H1 (cell line): ENCODE data around the gene ATP6V0A1. TPM values are rescaled to one million over a fixed set of nuclear protein-coding genes. Genes with fewer than 3 reads are reported as not detected.

Source experiments
- CTCF ChIA-PET: fragments of 300-600 bp; sonication (Branson Sonifier 250); formaldehyde crosslinking; loops from one replicate; lab custom pipeline; 2021; ENCODE audit not compliant: partially characterized antibody; lab: Charles Lee
- POLR2A ChIA-PET: fragments of 300-600 bp; sonication (Branson Sonifier 250); formaldehyde crosslinking; loops from one replicate; lab custom pipeline; 2021; ENCODE audit warnings: inconsistent platforms; ENCODE audit not compliant: partially characterized antibody; lab: Charles Lee
- DNase-seq, 2 experiments: peaks; one replicate each; pipeline versions ENCODE4 v3.0.0 to v3.0.0-alpha.2; 2010 to 2022; ENCODE audit warnings: low spot score in 2 of 2, low read depth in 1 of 2, mixed read lengths in 1 of 2
- FAIRE-seq: peaks from 2 replicates; lab custom pipeline; 2011; peaks lifted over from hg19 to GRCh38; lab: Jason Lieb, UNC
- H2AFZ ChIP-seq: 2 replicates; pipeline ENCODE4 v1.8.1; 2012; ENCODE audit warnings: low read length, inconsistent platforms
- H2AK5ac ChIP-seq: 2 replicates; pipeline ENCODE4 v1.6.1; 2013; ENCODE audit warnings: low read depth, low read length
- H2BK120ac ChIP-seq: replicated peaks from 2 replicates; pipeline ENCODE3; 2013; ENCODE audit warnings: low read depth, low read length, inconsistent platforms
- H2BK12ac ChIP-seq: 2 replicates; pipeline ENCODE4 v1.6.1; 2013; ENCODE audit warnings: low read depth, low read length
- H2BK15ac ChIP-seq: 2 replicates; pipeline ENCODE4 v1.6.1; 2013; ENCODE audit warnings: low read length
- H2BK20ac ChIP-seq: 2 replicates; pipeline ENCODE4 v1.6.1; 2013; ENCODE audit warnings: low read length
- H2BK5ac ChIP-seq: 2 replicates; pipeline ENCODE4 v1.6.1; 2013; ENCODE audit warnings: low read depth, low read length
- H3K14ac ChIP-seq: 2 replicates; pipeline ENCODE4 v1.6.1; 2013; ENCODE audit warnings: inconsistent platforms; ENCODE audit not compliant: insufficient read length
- H3K18ac ChIP-seq: 2 replicates; pipeline ENCODE4 v1.6.1; 2013; ENCODE audit warnings: low read length; ENCODE audit errors: extremely low read depth
- H3K23ac ChIP-seq: 2 replicates; pipeline ENCODE4 v1.6.1; 2013; ENCODE audit warnings: inconsistent platforms; ENCODE audit not compliant: insufficient read length
- H3K23me2 ChIP-seq: 2 replicates; pipeline ENCODE4 v1.6.1; 2013; ENCODE audit warnings: low read depth, low read length
- H3K27ac ChIP-seq: 2 replicates; pipeline ENCODE4 v1.6.1; 2011; ENCODE audit warnings: low read depth, low read length, inconsistent platforms
- H3K27me3 ChIP-seq, 4 experiments: replicated peaks in 1 of 4; 1 replicate in 1 of 4; 2 replicates in 3 of 4; pipeline versions ENCODE4 v1.6.1 to v1.8.1; 2011 to 2013; ENCODE audit warnings: low read length in 3 of 4, mild to moderate bottlenecking in 3 of 4, inconsistent platforms in 2 of 4, mixed read lengths in 2 of 4, moderate library complexity in 1 of 4; ENCODE audit not compliant: control insufficient read depth in 3 of 4, insufficient read depth in 3 of 4; ENCODE audit errors: extremely low read depth in 1 of 4
- H3K36me3 ChIP-seq, 4 experiments: 2 replicates each; pipeline versions ENCODE4 v1.6.1 to v1.8.1; 2011 to 2013; ENCODE audit warnings: mild to moderate bottlenecking in 4 of 4, low read length in 3 of 4, moderate library complexity in 2 of 4, control low read depth in 1 of 4, inconsistent platforms in 1 of 4; ENCODE audit not compliant: insufficient read depth in 4 of 4, control insufficient read depth in 2 of 4
- H3K4ac ChIP-seq: replicated peaks from 2 replicates; pipeline ENCODE3; 2013; ENCODE audit warnings: low read length, low read depth, mixed read lengths, inconsistent platforms; ENCODE audit not compliant: insufficient read length
- H3K4me1 ChIP-seq, 4 experiments: replicated peaks in 1 of 4; 1 replicate in 1 of 4; 2 replicates in 3 of 4; pipeline versions ENCODE4 v1.6.1 to v1.8.1; 2011 to 2013; ENCODE audit warnings: low read length in 3 of 4, inconsistent platforms in 2 of 4, mixed read lengths in 1 of 4; ENCODE audit not compliant: insufficient read depth in 4 of 4, control insufficient read depth in 3 of 4
- H3K4me2 ChIP-seq, 2 experiments: 2 replicates each; pipeline versions ENCODE4 v1.6.1 to v1.8.1; 2011 to 2013; ENCODE audit warnings: low read depth in 2 of 2, low read length in 2 of 2, control low read depth in 1 of 2, inconsistent platforms in 1 of 2, mild to moderate bottlenecking in 1 of 2; ENCODE audit not compliant: insufficient read depth in 1 of 2
- H3K4me3 ChIP-seq, 4 experiments: fragments of 200-600, 300-600 bp in 1 of 4; sonication (generic), shearing (Covaris generic), sonication (Bioruptor Twin) in 1 of 4; 2 replicates each; pipeline versions ENCODE4 v1.5.1 to v1.8.1; 2011 to 2016; ENCODE audit warnings: low read length in 4 of 4, low read depth in 3 of 4, control low read depth in 2 of 4, inconsistent platforms in 2 of 4, mild to moderate bottlenecking in 2 of 4, mixed read lengths in 1 of 4, moderate library complexity in 1 of 4; ENCODE audit not compliant: insufficient read depth in 2 of 4; ENCODE audit errors: extremely low read depth in 1 of 4
- H3K56ac ChIP-seq: replicated peaks from 2 replicates; pipeline ENCODE3; 2013; ENCODE audit warnings: low read depth, mild to moderate bottlenecking, mixed read lengths, low read length, inconsistent platforms; ENCODE audit not compliant: insufficient read length
- H3K79me1 ChIP-seq: 2 replicates; pipeline ENCODE4 v1.6.1; 2013; ENCODE audit warnings: low read depth, low read length, control low read depth
- H3K79me2 ChIP-seq, 2 experiments: 2 replicates each; pipeline versions ENCODE4 v1.6.1 to v1.8.1; 2012 to 2013; ENCODE audit warnings: low read length in 2 of 2, mild to moderate bottlenecking in 2 of 2, inconsistent platforms in 1 of 2; ENCODE audit not compliant: insufficient read depth in 2 of 2, control insufficient read depth in 1 of 2
- H3K9ac ChIP-seq, 4 experiments: replicated peaks in 1 of 4; 1 replicate in 1 of 4; 2 replicates in 3 of 4; pipeline versions ENCODE4 v1.6.1 to v1.8.1; 2011 to 2013; ENCODE audit warnings: low read depth in 3 of 4, low read length in 3 of 4, control low read depth in 2 of 4, mild to moderate bottlenecking in 2 of 4, moderate library complexity in 2 of 4, inconsistent platforms in 1 of 4; ENCODE audit errors: extremely low read depth in 1 of 4
- H3K9me3 ChIP-seq, 2 experiments: 2 replicates each; pipeline versions ENCODE4 v1.6.1 to v1.8.1; 2012 to 2013; ENCODE audit warnings: mild to moderate bottlenecking in 2 of 2, moderate library complexity in 2 of 2, control low read depth in 1 of 2, inconsistent platforms in 1 of 2, low read depth in 1 of 2, low read length in 1 of 2, mixed read lengths in 1 of 2; ENCODE audit not compliant: insufficient read depth in 2 of 2
- H4K20me1 ChIP-seq, 2 experiments: replicated peaks in 1 of 2; 2 replicates each; pipeline versions ENCODE3 to v1.8.1; 2011 to 2013; ENCODE audit warnings: inconsistent platforms in 2 of 2, low read length in 2 of 2, mild to moderate bottlenecking in 1 of 2; ENCODE audit not compliant: insufficient read depth in 2 of 2, control insufficient read depth in 1 of 2
- H4K5ac ChIP-seq: 2 replicates; pipeline ENCODE4 v1.6.1; 2013; ENCODE audit warnings: low read length, low read depth, mixed read lengths, inconsistent platforms; ENCODE audit not compliant: insufficient read length
- H4K8ac ChIP-seq: 2 replicates; pipeline ENCODE4 v1.8.0; 2013; ENCODE audit warnings: mild to moderate bottlenecking, moderate library complexity, low read length, inconsistent platforms; ENCODE audit not compliant: insufficient read depth; ENCODE audit errors: extremely low read depth
- H4K91ac ChIP-seq: replicated peaks from 2 replicates; pipeline ENCODE3; 2013; ENCODE audit warnings: low read length, mixed read lengths, inconsistent platforms; ENCODE audit not compliant: insufficient read length
- EGR1 ChIP-seq: IDR thresholded peaks from 2 replicates; pipeline ENCODE4 v1.6.1; 2011; ENCODE audit warnings: low read depth, low read length, borderline replicate concordance
- SIRT6 ChIP-seq: IDR thresholded peaks from one replicate; pipeline ENCODE4 v1.7.1; 2012; ENCODE audit warnings: low read length, inconsistent platforms
- WGBS, 2 experiments: shearing (Covaris generic) in 1 of 2; methylation state at CpG; one replicate each; pipeline versions ENCODE4 v1.1.6 to v1.1.7; 2013 to 2015; ENCODE audit warnings: low lambda C conversion rate in 2 of 2, mixed read lengths in 2 of 2, inconsistent platforms in 1 of 2, low coverage in 1 of 2, missing lambda C conversion rate in 1 of 2; ENCODE audit not compliant: insufficient replicate concordance in 2 of 2, insufficient coverage in 1 of 2, insufficient read length in 1 of 2; ENCODE audit errors: extremely low coverage in 1 of 2, missing lambda C conversion rate in 1 of 2; 5-methylcytosine and 5-hydroxymethylcytosine counted together
- polyA plus RNA-seq, 7 experiments: library from polyadenylated mRNA; depleted of rRNA in 3 of 7; stranded (reverse) in 5 of 7; unstranded in 2 of 7; fragments of >200 nt in 5 of 7; fragments of 200-250 nt in 2 of 7; gene quantifications; 1 replicate in 5 of 7; 2 replicates in 1 of 7; 4 replicates in 1 of 7; pipeline versions ENCODE4 v1.2.1 to v1.2.3, GENCODE V29; 2011 to 2013; ENCODE audit warnings: missing spikeins in 2 of 7, mixed read lengths in 2 of 7
- total RNA-seq: library from RNA; stranded (reverse); fragmentation: NEBNext Ultra II Directional; extraction: Animal tissue kit (Norgen Biotek cat#: 25700); gene quantifications from 2 replicates; pipeline ENCODE4 v1.2.1, GENCODE V29; 2021

Gene ATP6V0A1
- total and polyA plus RNA-seq, 2 of the 8 experiments (the other 6 are each of a cell fraction or from before 2014, with no cell fraction given), result 55.3 to 63.4 TPM

- Histone ChIP-seq H2AK5ac (no peak overlapping the region), H3K56ac (peak overlapping the region; percentile 30), H4K8ac (no peak overlapping the region; the same call in 1 of the 2 replicates), H3K4ac (no peak overlapping the region), H2BK12ac (no peak overlapping the region), H3K14ac (no peak overlapping the region), H3K36me3 (no peaks in the 10 kb centered on the region), H2BK120ac (no peak overlapping the region), H3K18ac (peak overlapping the region; percentile 48; the same call in 1 of the 2 replicates), H2BK15ac (0 out of 2 replicates have a peak overlapping the region, but pooled peaks have one; percentile 23), H3K79me2 (peaks cover 0 to 19% of the 10 kb centered on the region in 2 experiments; a peak in 2 of 4 replicates), H3K27ac (no peak overlapping the region), H3K27me3 (peaks cover 0 to 13% (median 10%) of the 10 kb centered on the region in 4 experiments; a peak in 6 of 7 replicates), H4K5ac (no peak overlapping the region), H3K9ac (peak overlapping the region in 1 of 4 experiments; percentile 67; a peak in 1 of 7 replicates), H3K9me3 (no peaks in the 10 kb centered on the region), H2BK20ac (no peak overlapping the region), H3K79me1 (peaks cover 9% of the 10 kb centered on the region), H3K4me3 (peak overlapping the region; percentile 73 to 99 (median 86)), H2AFZ (no peak overlapping the region), H4K91ac (no peak overlapping the region), H3K23ac (no peak overlapping the region), H3K4me1 (peaks cover 0 to 17% (median 8%) of the 10 kb centered on the region in 4 experiments; a peak in 5 of 7 replicates), H3K23me2 (peaks cover 14% of the 10 kb centered on the region), H2BK5ac (no peak overlapping the region), H4K20me1 (peaks cover 6 to 8% of the 10 kb centered on the region in 2 experiments), H3K4me2 (peak overlapping the region; percentile 99)
- FAIRE-seq, result no peak
- DNase-seq, result no peak
- TF ChIP-seq EGR1 (peak; percentile 83; the same call in 1 of the 2 replicates), SIRT6 (no peak)
- ChIA-PET POLR2A (interaction anchor here (1.5 to 2.6 kb wide), 7 partner anchors 10 to 93 kb away, joined by 5 to 19 read pairs (median 12); no protein-coding TSS in a partner anchor), CTCF (interaction anchor here (1.0 to 6.1 kb wide), 7 partner anchors 14 to 106 kb away, joined by 3 to 36 read pairs (median 7); no protein-coding TSS in a partner anchor)
- WGBS, 2 experiments, result 4% methylated on average over 45 of the region's 59 CpGs; no CpG with 5 or more reads in 1 of the 2 experiments
These were observed 37.0 kb upstream of the ATP6V0A1 start for GRCh38 chr17:42421507-42422338.
